GM23248 (cell line): ENCODE measurements around the gene PKP3.

ENCODE experiments used
- EZH2 ChIP-seq: fragments of 200-600 bp; sonication (generic); IDR thresholded peaks from 2 replicates; pipeline ENCODE4 v1.6.1; 2018; ENCODE audit warnings: antibody characterized with exemption, mild to moderate bottlenecking; ENCODE audit not compliant: insufficient read depth, poor library complexity, severe bottlenecking
- EZH2phosphoT487 ChIP-seq: fragments of 200-600 bp; sonication (generic); IDR thresholded peaks from 2 replicates; pipeline ENCODE4 v1.6.1; 2018; ENCODE audit warnings: antibody characterized with exemption, moderate library complexity, mild to moderate bottlenecking, low read depth; ENCODE audit not compliant: insufficient read depth

DNA sequence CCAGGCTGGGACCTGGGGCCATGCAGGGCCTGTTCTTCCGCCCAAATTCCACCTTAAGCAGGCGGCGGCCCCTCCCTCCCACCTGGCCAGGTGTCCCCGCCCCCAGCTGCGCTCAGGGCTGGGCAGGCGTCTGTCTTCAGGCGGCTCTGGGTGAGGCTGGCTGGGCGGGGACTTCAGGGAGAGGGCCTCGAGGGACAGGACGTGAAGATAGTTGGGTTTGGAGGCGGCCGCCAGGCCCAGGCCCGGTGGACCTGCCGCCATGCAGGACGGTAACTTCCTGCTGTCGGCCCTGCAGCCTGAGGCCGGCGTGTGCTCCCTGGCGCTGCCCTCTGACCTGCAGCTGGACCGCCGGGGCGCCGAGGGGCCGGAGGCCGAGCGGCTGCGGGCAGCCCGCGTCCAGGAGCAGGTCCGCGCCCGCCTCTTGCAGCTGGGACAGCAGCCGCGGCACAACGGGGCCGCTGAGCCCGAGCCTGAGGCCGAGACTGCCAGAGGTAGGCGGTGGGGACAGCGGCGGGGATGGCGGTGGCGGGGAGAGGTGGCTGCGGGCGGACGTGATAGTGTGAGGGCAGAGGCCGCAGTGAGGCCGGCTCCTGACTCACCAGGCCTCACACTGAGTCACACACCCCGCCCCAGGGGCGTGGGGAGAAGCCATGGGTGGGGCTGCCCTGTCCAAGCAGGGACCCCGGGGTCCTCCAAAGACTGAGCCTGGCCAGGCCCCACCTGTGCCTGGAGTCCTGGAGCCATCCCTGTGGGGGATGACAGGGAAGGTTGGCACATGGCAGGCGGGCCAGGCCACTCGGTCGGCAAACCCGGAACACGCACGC lies at the start of gene PKP3:
- TF ChIP-seq EZH2 = no peak
- no peak for TF ChIP-seq EZH2phosphoT487
